HEK293 (cell line): ENCODE results near the gene COX7A2L.

ENCODE experiments used
- BCL11A ChIP-seq: fragments of 450-650 bp; formaldehyde crosslinking; IDR thresholded peaks from 2 replicates; pipeline ENCODE4 v1.5.1; 2016; ENCODE audit warnings: low read depth, missing biosample characterization, missing genetic modification characterization
- KLF9 ChIP-seq: fragments of 450-650 bp; formaldehyde crosslinking; IDR thresholded peaks from 2 replicates; pipeline ENCODE4 v1.5.1; 2016; ENCODE audit warnings: missing biosample characterization, missing genetic modification characterization, low read depth
- MZF1 ChIP-seq: fragments of 450-650 bp; formaldehyde crosslinking; IDR thresholded peaks from 2 replicates; pipeline ENCODE4 v1.5.1; 2017; ENCODE audit warnings: missing biosample characterization, missing genetic modification characterization, borderline replicate concordance
- YY1 ChIP-seq: fragments of 450-650 bp; formaldehyde crosslinking; IDR thresholded peaks from 2 replicates; pipeline ENCODE4 v1.5.1; 2018; ENCODE audit warnings: missing biosample characterization, missing genetic modification characterization
- ZNF132 ChIP-seq: fragments of 450-650 bp; formaldehyde crosslinking; IDR thresholded peaks from 2 replicates; pipeline ENCODE4 v1.5.1; 2017; ENCODE audit warnings: missing biosample characterization, missing genetic modification characterization, borderline replicate concordance
- ZNF24 ChIP-seq: fragments of 450-650 bp; formaldehyde crosslinking; IDR thresholded peaks from 2 replicates; pipeline ENCODE4 v1.5.1; 2016; ENCODE audit warnings: missing biosample characterization, missing genetic modification characterization
- ZNF274 ChIP-seq, 2 experiments: fragments of 200-500 bp in 1 of 2; fragments of 450-650 bp in 1 of 2; sonication (Bioruptor generic) in 1 of 2; formaldehyde crosslinking in 1 of 2; IDR thresholded peaks; 2 replicates each; pipeline versions ENCODE4 v1.5.1 to v1.6.1; 2014 to 2016; ENCODE audit warnings: borderline replicate concordance in 1 of 2, inconsistent platforms in 1 of 2, low read length in 1 of 2, missing biosample characterization in 1 of 2, missing genetic modification characterization in 1 of 2
- ZNF76 ChIP-seq: fragments of 450-650 bp; formaldehyde crosslinking; IDR thresholded peaks from 2 replicates; pipeline ENCODE4; 2016; ENCODE audit warnings: low read depth, missing biosample characterization, missing genetic modification characterization, borderline replicate concordance
- TF ChIP-seq, protein P1 (sequence below): fragments of 450-650 bp; formaldehyde crosslinking; IDR thresholded peaks from 2 replicates; pipeline ENCODE4 v1.5.1; 2016; ENCODE audit warnings: missing biosample characterization, missing genetic modification characterization, low read depth
- TF ChIP-seq, protein P2 (sequence below): fragments of 450-650 bp; formaldehyde crosslinking; IDR thresholded peaks from 2 replicates; pipeline ENCODE4 v1.5.1; 2016; ENCODE audit warnings: missing biosample characterization, missing genetic modification characterization

DNA sequence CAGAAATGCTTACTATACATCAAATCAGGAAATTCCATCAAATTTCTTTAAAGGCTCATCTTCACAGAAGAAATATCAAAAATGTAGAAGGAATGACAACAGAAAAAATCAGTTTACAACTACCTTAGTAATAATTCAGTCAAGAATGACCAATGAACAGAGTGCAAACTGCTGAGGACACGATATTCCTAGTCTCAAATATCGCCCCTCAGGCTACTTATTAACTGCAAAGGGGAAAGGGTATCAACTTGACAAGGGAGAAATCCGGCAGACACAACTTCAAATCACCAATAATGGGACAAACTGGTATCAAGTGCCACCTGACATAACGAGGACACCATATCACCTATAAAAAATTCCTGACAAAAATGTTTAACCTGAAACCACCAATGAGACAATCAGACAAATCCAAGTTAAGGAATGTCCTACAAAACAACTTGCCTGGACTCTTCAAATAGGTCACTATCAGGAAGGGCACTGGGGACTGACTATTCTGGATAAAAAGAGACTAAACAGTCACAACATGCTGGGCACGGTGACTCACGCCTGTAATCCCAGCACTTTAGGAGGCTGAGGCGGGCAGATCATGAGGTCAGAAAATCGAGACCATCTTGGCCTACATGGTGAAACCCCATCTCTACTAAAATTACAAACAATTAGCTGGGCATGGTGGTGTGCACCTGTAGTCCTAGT, 12.8 kb downstream of the COX7A2L start:
- TF ChIP-seq YY1 (no peak), ZNF274 (IDR thresholded peaks at IDR 0.05; ENCODE audit: low read length) (no peak), ZNF274 (tag by site-specific recombination; IDR thresholded peaks at IDR 0.05; ENCODE audit: borderline replicate concordance) (no peak), ZNF24 (tag by site-specific recombination) (no peak), BCL11A (no peak), MZF1 (tag by site-specific recombination) (no peak), KLF9 (tag by site-specific recombination) (no peak), ZNF76 (no peak), ZNF132 (tag by site-specific recombination) (no peak)
- TF ChIP-seq, protein P1, sequence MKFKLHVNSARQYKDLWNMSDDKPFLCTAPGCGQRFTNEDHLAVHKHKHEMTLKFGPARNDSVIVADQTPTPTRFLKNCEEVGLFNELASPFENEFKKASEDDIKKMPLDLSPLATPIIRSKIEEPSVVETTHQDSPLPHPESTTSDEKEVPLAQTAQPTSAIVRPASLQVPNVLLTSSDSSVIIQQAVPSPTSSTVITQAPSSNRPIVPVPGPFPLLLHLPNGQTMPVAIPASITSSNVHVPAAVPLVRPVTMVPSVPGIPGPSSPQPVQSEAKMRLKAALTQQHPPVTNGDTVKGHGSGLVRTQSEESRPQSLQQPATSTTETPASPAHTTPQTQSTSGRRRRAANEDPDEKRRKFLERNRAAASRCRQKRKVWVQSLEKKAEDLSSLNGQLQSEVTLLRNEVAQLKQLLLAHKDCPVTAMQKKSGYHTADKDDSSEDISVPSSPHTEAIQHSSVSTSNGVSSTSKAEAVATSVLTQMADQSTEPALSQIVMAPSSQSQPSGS (tag by site-specific recombination) = no peak
- TF ChIP-seq, protein P2, sequence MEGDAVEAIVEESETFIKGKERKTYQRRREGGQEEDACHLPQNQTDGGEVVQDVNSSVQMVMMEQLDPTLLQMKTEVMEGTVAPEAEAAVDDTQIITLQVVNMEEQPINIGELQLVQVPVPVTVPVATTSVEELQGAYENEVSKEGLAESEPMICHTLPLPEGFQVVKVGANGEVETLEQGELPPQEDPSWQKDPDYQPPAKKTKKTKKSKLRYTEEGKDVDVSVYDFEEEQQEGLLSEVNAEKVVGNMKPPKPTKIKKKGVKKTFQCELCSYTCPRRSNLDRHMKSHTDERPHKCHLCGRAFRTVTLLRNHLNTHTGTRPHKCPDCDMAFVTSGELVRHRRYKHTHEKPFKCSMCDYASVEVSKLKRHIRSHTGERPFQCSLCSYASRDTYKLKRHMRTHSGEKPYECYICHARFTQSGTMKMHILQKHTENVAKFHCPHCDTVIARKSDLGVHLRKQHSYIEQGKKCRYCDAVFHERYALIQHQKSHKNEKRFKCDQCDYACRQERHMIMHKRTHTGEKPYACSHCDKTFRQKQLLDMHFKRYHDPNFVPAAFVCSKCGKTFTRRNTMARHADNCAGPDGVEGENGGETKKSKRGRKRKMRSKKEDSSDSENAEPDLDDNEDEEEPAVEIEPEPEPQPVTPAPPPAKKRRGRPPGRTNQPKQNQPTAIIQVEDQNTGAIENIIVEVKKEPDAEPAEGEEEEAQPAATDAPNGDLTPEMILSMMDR (tag by site-specific recombination) = no peak
